HG02571 (cell line): Measurements from ENCODE around the gene ERVMER34-1.
A peak's percentile ranks its signal among the peaks of the same experiment; 100 is the strongest.

ENCODE experiments used
- ATAC-seq: cut with Tn5 transposase; IDR thresholded peaks from one replicate; pipeline ENCODE4 v1.9.1; 2021; ENCODE audit warnings: mild to moderate bottlenecking, moderate library complexity; ENCODE audit not compliant: unreplicated experiment

ERVMER34-1 gene

DNA sequence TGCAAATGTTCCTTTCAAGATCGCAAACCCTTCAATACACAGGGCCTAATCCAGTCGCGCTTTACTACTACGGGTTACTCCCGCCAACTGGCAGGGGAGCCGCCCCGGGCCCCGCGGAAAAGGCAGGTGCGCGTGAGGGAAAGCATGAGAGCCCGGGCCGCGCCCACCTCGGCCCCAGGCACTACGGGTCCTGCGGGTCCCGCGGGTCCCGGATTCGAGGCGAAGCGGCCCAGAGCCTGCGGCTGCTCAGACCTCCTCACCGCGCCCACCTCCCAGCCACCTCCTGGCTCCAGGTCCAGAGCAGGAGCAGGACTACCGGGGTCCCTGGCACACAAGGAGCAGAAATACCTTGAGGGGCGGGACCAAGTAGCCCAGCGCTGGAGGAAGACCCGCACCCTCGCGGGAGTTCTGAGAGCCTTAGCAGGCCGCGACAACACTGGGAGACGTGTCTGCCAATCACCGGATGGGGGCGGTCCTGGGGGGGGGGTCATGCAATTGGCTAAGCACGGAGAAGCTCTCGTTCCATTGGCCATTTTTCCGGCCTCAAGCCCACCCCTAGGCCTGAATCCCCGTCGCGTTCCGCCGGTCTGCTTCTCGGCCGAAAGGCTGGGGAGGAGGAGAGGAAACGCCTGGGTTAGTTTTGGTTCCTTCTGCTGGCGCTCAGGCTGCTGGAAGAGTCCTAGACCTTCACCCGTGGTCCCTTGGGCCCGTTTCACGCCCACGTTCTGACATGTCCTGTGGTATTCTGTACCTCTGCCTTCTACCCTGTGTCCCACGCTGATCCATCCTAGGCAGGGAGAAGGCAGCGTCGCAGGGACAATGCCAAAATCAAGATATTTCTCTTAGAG, 29.0 kb downstream of the ERVMER34-1 start:
- peak; percentile 97 for ATAC-seq

DNA sequence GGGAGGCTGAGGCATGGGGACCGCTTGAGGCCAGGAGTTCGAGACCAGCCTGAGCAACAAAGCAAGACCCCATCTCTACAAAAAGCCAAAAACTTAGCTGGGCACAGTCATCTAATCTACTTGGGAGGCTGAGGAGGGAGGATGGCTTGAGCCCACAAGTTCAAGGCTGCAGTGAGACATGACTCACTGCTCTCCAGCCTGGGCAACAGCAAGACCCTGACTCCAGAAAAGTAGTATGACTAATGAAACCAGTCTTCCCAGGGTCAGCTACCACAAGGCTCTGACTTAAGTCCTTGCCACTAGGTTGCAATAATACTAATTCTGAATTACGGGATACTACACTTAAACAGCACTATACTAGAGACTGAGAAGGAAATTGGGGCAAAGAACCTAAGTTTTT, 33.1 kb downstream of the ERVMER34-1 start:
- ATAC-seq: no peak

DNA sequence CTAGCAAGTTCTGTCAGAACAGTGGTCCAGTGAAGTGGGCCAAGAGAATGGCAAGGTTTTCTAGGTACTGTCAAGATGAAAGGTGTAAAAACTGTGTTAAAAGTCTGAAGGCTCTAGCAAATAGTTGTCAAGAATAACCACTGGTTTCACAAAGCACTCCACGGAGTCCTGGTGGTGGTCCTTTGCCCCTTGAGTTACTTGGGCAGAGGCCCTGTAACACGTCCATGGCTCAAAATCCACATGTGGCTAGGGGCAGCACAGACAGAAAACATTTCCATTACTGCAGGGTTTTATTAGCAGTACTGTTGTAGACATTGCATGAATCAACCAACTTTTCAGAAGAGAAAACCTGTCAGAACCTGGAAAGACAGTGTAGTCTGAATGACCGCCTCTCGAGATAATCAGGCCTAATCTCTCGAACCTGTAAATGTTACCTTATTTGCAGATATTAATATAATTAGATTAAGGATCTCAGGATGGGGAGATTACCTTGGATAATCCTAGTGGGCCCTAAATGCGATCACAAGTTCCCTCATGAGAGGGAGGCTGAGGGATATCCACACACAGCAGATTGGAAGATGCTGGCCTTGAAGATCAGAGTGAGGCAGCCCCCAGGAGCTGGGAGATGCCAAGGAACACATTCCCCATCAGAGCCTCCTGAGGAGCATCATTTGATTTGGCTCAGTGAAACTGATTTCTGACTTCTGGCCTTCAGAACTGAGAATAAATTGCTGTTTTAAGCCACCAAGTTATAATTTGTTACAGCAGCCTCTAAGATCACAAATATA, 34.7 kb downstream of the ERVMER34-1 start:
- ATAC-seq: no peak

DNA sequence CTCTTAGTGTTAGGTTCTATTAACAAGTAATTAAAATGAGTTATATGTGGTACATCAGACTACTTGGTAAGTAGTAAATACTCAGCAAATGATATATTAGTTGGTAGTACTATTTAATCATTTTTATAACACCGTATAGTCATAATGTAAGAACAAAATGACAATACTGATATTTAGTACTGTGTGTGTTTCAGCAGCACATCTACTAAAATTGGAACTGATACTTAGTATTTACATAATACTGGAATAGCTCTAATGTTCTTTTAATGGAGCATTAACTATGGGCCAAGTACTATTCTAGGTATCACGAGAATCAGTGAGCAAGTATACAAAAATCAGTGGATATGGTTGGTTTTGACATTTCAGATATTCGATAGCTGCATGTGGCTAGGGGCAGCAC, 35.3 kb downstream of the ERVMER34-1 start:
- ATAC-seq: no peak

DNA sequence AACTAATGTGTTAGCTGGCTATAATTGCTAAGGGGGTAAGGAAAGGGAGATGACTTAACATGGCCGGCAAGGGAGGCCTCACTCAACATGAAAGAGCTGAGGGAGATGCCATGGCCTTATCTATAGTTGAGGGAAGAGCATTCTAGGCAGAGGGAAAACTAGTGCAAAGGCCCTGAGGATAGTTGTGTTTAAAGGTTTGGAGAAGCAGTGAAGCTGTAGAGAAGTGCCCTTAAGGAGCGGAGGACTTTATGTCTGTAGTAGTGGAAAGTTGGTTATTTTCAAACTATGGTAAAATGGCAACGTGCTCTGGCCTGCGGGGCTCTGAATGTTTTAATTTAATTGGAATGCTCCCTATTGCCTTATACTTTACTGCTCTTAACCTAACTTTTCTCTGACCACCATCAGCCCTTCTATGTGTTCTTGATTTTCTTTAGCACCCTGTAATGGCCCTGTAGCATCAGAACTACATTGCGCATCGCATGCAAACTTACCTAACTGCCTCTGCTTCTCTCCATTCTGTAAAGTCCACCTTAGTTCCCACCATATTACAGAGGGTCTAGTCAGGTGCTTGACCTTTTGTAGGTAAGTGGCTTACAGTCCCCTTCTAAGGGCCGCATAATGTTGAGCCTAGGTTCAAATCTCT, 35.8 kb downstream of the ERVMER34-1 start:
- no peak for ATAC-seq

DNA sequence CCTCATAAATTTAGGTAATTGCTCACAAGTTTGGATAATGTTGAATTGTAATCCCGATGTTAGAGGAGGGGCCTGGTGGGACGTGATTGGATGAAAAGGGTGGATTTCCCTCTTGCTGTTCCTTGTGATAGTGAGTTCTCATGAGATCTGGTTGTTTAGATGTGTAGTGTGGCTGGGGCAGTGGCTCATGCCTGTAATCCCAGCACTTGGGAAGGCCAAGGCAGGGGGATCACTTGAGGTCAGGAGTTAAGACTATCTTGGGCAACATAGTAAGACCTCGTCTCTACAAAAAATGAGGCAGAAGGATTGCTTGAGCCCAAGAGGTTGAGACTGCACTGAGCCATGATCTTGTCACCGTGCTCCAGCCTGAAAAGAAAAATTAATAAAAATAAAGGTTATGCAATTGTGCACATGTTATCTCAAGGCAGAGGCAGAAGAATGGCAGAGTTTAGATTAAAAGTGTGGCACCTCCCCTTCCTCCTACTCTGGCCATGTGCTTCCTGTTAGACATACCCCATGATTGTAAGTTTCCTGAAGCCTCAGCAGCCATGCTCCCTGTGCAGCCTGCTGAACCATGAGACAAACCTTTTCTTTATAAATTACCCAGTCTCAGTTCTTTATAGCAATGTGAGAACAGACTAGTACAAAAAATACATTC, 36.5 kb downstream of the ERVMER34-1 start:
- no peak for ATAC-seq

DNA sequence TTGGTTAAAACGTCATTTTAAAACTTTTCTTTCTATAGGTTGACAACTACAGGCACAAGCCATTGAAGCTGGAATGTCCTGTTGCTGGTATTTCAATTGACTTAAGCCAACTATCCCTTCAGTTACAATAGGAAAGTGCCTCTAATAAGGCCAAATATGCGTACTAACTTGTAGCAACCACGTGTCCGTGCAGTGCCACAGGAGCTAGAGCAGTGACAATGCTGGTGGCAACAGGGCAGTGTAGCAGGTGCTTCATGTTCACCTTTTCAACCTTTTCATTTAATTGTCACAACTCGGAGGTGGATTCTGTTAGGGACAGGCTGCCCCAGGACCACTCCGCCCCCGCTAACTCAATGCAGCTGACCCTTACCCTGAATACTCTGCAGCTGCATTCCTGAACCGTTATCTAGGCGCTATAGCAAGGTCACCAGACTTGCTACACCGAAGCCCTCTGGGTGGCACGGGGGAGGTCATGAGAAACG, 37.7 kb downstream of the ERVMER34-1 start:
- ATAC-seq: no peak

DNA sequence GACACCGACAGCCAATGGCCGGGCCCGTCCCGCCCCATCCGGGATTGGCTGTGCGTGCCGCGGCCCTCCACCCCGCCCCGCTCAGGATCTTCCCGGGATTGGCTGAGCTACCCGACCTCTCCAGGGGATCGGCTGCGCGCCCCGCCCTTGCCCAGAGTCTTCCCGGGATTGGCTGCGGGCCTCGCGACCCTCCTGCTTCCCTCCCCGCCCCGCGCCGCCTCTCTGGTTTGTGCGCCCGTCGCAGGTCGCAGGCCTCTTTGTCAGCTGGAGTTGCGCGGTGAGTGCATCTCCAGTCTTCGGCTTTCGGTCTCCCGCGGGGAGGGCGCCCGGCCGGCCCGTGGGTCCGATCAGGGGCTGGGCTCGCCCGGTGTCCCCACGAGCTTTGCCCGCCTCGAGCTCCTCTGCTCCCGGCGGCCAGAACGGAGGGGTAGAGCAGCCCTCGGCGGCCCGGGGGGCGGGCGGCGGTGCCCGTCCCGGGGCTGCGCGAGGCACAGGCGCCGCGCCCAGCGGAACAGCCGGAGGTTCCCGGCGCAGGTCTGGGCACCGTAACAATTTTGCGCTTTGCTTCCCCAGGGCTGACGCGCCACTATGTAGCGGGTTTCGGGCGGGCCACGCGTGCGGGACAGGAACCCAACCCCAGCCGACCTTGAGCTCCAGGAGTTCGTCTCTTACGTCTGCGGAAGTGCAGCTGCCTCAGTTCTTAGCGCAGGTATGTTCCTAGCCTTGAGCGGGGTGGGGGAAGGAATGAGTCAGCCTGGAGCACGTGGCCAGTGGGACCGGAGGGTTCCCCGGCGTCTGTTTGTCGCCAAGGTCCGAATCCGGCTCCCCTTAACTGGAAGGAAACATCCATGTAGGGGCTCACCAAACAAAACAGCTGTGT, 38.7 kb downstream of the ERVMER34-1 start:
- peak; percentile 92 for ATAC-seq

DNA sequence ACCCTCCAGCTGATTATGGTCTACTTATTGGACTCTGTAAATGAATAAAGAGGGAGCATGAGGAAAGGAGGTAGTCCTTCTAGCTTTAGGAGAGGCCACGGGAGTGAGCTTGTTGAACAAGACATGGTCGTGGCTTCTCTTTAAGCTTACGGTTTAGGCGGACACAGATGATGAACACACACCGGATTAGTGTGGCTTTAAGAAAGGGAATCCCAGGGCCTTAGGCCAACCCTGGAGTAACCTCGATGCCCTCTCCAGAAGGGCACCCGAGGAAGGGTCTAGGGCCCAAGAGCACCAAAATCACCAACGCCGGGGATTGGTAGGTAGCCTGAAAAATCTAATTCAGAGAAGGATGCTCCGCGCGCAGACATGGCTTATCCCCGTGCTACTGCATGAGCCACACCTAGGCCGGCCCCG, 39.4 kb downstream of the ERVMER34-1 start:
- ATAC-seq: peak; percentile 0

DNA sequence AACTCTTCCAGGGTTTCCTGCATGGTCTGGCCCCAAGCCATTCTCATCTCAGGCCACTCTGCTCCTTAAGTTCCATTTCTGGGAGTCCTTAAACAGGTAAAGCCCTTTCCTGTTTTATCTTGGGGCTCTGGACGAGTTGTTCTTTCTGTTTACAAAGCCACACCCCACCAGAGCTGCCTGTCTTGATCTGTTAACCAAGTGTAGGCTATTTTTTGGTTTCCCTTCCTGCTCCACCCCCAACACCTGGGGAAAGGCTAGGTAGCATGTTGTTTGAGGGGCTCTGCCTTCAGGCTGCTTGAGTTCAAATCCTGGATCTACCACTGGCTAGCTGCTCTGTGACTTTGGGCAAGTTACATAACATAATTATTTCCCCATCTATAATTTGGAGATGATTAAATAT, 40.0 kb downstream of the ERVMER34-1 start:
- no peak for ATAC-seq

DNA sequence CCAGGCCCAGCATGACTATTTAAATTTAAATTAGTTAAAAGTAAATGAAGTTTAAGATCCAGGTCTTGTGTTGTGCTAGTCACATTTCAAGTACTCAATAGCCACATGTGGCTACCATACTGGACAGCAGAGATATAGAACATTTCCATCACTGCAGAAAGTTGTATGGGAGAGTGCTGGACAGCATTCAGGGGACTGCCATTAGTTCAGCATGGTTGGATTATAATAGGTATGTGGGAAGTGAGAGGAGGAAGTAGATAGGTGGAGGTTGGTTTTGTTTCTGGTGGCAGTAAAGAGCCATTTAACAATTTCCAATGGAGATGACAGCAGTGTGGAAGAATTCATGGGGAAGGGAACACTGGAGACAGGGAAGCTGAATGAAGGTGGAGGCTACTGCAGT, 42.1 kb downstream of the ERVMER34-1 start:
- ATAC-seq: no peak

DNA sequence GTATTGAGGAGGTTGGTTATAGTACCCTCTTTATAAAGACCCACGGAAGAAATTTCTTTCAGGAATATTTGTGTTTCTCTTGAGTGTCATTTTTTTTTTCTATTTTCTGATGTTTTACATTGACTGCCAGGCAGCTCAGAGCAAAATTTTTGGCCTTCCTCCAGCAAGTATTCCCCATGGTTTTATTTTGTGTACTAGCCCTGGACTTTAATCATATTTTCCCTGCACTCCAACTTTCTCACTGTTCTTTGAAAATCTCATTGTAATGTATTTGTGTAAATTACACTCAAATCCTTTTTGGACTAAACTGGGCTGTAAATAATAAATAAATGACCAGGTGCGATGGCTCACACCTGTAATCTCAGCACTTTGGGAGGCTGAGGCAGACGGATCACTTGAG, 46.6 kb downstream of the ERVMER34-1 start:
- ATAC-seq: no peak

DNA sequence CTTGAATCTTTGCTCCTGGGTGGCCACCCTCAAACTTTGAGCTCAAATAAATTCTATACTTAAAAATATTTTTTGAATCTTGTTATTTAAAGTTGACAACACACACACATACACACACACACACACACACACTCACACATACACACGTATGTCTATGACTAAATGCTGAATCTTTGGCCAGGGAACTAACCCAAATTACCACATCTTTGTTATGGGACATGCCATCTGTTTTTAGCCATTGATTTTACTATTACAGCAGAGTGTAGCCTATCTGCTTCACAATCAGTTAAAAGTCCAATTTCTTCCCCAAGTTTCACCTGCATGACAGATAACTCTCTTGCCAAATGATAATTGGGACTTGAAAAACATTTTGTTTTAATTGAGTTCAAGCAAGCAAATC, 47.1 kb downstream of the ERVMER34-1 start:
- no peak for ATAC-seq

DNA sequence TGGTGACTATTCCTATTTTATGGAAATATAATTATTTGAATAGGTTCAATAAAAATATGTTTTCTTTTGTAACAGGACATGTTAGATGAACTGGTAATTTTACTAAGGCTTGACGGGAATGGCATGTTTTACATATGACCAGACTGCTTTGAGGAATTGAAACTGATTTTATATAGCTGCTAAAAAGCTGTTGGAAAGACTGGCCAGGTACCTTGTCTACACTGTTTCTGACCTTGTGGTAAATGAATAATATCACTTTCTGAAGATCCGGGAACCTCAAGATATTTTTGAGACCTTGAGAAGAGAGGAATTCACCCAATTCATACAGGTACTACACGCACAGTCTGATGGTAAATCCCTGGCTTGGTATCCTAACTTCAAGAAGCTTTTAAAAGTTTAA, 50.0 kb downstream of the ERVMER34-1 start:
- ATAC-seq: peak; percentile 90

DNA sequence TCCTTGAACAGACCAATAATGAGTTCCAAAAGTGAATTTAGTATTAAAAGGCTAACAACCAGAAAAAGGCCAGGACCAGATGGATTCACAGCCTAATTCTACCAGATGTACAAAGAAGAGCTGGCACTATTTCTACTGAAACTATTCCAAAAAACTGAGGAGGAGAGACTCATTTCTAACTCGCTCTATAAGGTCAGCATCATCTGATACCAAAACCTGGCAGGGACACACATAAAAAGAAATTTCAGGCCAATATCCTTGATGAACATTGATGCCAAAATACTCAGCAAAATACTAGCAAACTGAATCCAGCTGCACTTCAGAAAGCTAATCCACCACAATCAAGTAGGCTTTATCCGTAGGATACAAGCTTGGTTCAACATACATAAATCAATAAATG, 56.3 kb downstream of the ERVMER34-1 start:
- no peak for ATAC-seq

DNA sequence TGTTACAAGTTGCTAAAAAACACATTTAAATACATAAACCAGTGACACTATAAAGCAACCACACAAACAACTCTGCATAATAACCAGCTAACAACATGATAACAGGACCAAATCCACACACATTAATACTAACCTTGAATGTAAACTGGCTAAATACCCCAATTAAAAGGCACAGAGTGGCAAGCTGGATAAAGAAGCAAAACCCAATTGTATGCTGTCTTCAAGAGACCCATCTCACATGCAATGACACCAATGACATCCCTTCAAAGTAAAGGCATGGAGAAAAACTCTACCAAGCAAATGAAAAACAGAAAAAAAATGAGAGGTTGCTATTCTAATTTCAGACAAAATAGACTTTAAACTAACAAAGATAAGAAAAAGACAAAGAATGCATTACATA, 57.7 kb downstream of the ERVMER34-1 start:
- no peak for ATAC-seq
